ENCODE results near the gene RGMA.

The RGMA gene

GRCh38 chr15:93093765-93094164 lies 4.8 kb upstream of the RGMA start:
- DNase-seq (ENCODE audit: low spot score), result no peak

- DNase-seq (ENCODE audit: low spot score), result no peak
These were observed 2.5 kb upstream of the RGMA start for GRCh38 chr15:93091465-93091864.

- DNase-seq (ENCODE audit: low spot score), result no peak
These were observed 805 bp upstream of the RGMA start for GRCh38 chr15:93089727-93090305.

- DNase-seq (ENCODE audit: low spot score), result peak; percentile 27
These were observed 621 bp downstream of the RGMA start for GRCh38 chr15:93088200-93088980.

- peak; percentile 81 for DNase-seq (ENCODE audit: low spot score)
These were observed 1.2 kb downstream of the RGMA start for GRCh38 chr15:93087825-93088199.

- DNase-seq (ENCODE audit: low spot score), result no peak
These were observed 2.2 kb downstream of the RGMA start for GRCh38 chr15:93086791-93087190.

GRCh38 chr15:93085692-93086091 lies 3.3 kb downstream of the RGMA start:
- no peak for DNase-seq (ENCODE audit: low spot score)

GRCh38 chr15:93082861-93083260 lies 6.2 kb downstream of the RGMA start:
- DNase-seq (ENCODE audit: low spot score), result no peak

- no peak for DNase-seq (ENCODE audit: low spot score)
These were observed 7.6 kb downstream of the RGMA start for GRCh38 chr15:93081399-93081798.

- DNase-seq (ENCODE audit: low spot score), result no peak
These were observed 8.6 kb downstream of the RGMA start for GRCh38 chr15:93080451-93080850.

GRCh38 chr15:93076875-93077274 lies 12.1 kb downstream of the RGMA start:
- no peak for DNase-seq (ENCODE audit: low spot score)

- DNase-seq (ENCODE audit: low spot score), result no peak
These were observed 12.8 kb downstream of the RGMA start for GRCh38 chr15:93076217-93076616.

GRCh38 chr15:93074599-93074998 lies 14.4 kb downstream of the RGMA start:
- DNase-seq (ENCODE audit: low spot score), result no peak

- DNase-seq (ENCODE audit: low spot score), result no peak
These were observed 15.5 kb downstream of the RGMA start for GRCh38 chr15:93073465-93073952.

GRCh38 chr15:93072411-93073394 lies 16.3 kb downstream of the RGMA start:
- DNase-seq (ENCODE audit: low spot score), result peak; percentile 64

- no peak for DNase-seq (ENCODE audit: low spot score)
These were observed 17.0 kb downstream of the RGMA start for GRCh38 chr15:93072011-93072410.

GRCh38 chr15:93071469-93071936 lies 17.5 kb downstream of the RGMA start:
- DNase-seq (ENCODE audit: low spot score), result no peak

GRCh38 chr15:93070551-93071296 lies 18.3 kb downstream of the RGMA start:
- DNase-seq (ENCODE audit: low spot score), result no peak

GRCh38 chr15:93070132-93070531 lies 18.9 kb downstream of the RGMA start:
- DNase-seq (ENCODE audit: low spot score), result no peak

GRCh38 chr15:93068581-93069199 lies 20.3 kb downstream of the RGMA start:
- no peak for DNase-seq (ENCODE audit: low spot score)

- no peak for DNase-seq (ENCODE audit: low spot score)
These were observed 21.3 kb downstream of the RGMA start for GRCh38 chr15:93067649-93068085.

All from SW480 (cell line).